GM12878 (cell line): Measurements from ENCODE around the gene IDH3A. TPM values are rescaled to one million over a fixed set of nuclear protein-coding genes. Genes with fewer than 3 reads are reported as not detected.

Experiments used
- ATAC-seq: fragments of 200-7000 bp; cut with Tn5 transposase; 3 replicates; pipeline ENCODE4 v1.9.1; 2020; ENCODE audit warnings: mild to moderate bottlenecking, moderate library complexity
- BruUV-seq: library from RNA; stranded (reverse); fragments of 400-500 nt; replicated peaks from 2 replicates; lab custom pipeline; 2021; lab: Mats Ljungman, UMichigan
- CTCF ChIA-PET: fragments of 300-600 bp; sonication (Branson Sonifier 250); formaldehyde crosslinking; extraction: SDS; loops from one replicate; lab custom pipeline; 2021; ENCODE audit warnings: inconsistent platforms; lab: Yijun Ruan, JAX
- POLR2A ChIA-PET: fragments of 350-600 bp; formaldehyde crosslinking; extraction: SDS; loops from one replicate; lab custom pipeline; 2021; ENCODE audit warnings: inconsistent platforms; lab: Charles Lee
- RAD21 ChIA-PET: fragments of 300-600 bp; sonication (Branson Sonifier 250); formaldehyde crosslinking; loops from one replicate; lab custom pipeline; 2023; ENCODE audit warnings: antibody characterized with exemption; ENCODE audit not compliant: unreplicated experiment; lab: Charles Lee
- SMC1A ChIA-PET: fragments of 300-600 bp; sonication (Branson Sonifier 250); formaldehyde crosslinking; loops from one replicate; lab custom pipeline; 2023; ENCODE audit not compliant: unreplicated experiment, uncharacterized antibody; lab: Charles Lee
- DNase-seq: peaks from one replicate; pipeline ENCODE4 v3.0.0-alpha.2; 2011; ENCODE audit warnings: low read depth, low spot score
- FAIRE-seq: peaks from 3 replicates; lab custom pipeline; 2011; peaks lifted over from hg19 to GRCh38; lab: Jason Lieb, UNC
- H2AFZ ChIP-seq: 2 replicates; pipeline ENCODE4 v1.6.0; 2011; ENCODE audit warnings: low read depth, low read length, control low read depth; ENCODE audit not compliant: control insufficient read depth
- H3K27ac ChIP-seq: 2 replicates; pipeline ENCODE4 v1.5.1; 2011; ENCODE audit warnings: control low read depth; ENCODE audit not compliant: control insufficient read depth, insufficient read depth
- H3K27me3 ChIP-seq, 2 experiments: replicated peaks in 1 of 2; 2 replicates each; pipeline versions ENCODE4 v1.6.0 to v1.6.1; 2011; ENCODE audit warnings: low read length in 1 of 2; ENCODE audit not compliant: control insufficient read depth in 2 of 2, insufficient read depth in 2 of 2
- H3K36me3 ChIP-seq, 2 experiments: 2 replicates each; pipeline ENCODE4 v1.5.1; 2011; ENCODE audit warnings: low read length in 1 of 2; ENCODE audit not compliant: control insufficient read depth in 2 of 2, insufficient read depth in 2 of 2
- H3K4me1 ChIP-seq: 2 replicates; pipeline ENCODE4 v1.6.1; 2011; ENCODE audit warnings: mild to moderate bottlenecking, low read length, moderate library complexity, mixed read lengths; ENCODE audit not compliant: control insufficient read depth, insufficient read depth
- H3K4me2 ChIP-seq: 2 replicates; pipeline ENCODE4 v1.6.0; 2011; ENCODE audit warnings: control low read depth; ENCODE audit not compliant: control insufficient read depth, insufficient read depth
- H3K4me3 ChIP-seq: fragments of 200-600 bp; sonication (generic); 2 replicates; pipeline ENCODE4 v1.5.1; 2016
- H3K79me2 ChIP-seq: 2 replicates; pipeline ENCODE4 v1.6.0; 2011; ENCODE audit warnings: low read length; ENCODE audit not compliant: control insufficient read depth, insufficient read depth
- H3K9ac ChIP-seq: 2 replicates; pipeline ENCODE4 v1.8.0; 2011; ENCODE audit warnings: low read length, control low read depth, mixed read lengths; ENCODE audit not compliant: control insufficient read depth, insufficient read depth
- H3K9me3 ChIP-seq: replicated peaks from 3 replicates; pipeline ENCODE4 v1.5.1; 2011; ENCODE audit warnings: mild to moderate bottlenecking, low read length; ENCODE audit not compliant: control insufficient read depth, insufficient read depth
- H4K20me1 ChIP-seq: 2 replicates; pipeline ENCODE4 v1.6.0; 2011; ENCODE audit not compliant: control insufficient read depth, insufficient read depth
- ASH2L ChIP-seq: fragments of 300-600, 200-600 bp; sonication (generic); IDR thresholded peaks from 2 replicates; pipeline ENCODE4 v1.6.1; 2017; ENCODE audit warnings: low read depth, mild to moderate bottlenecking, borderline replicate concordance
- BMI1 ChIP-seq: fragments of 450-650 bp; IDR thresholded peaks from 2 replicates; pipeline ENCODE4 v1.6.1; 2016; ENCODE audit warnings: mild to moderate bottlenecking, moderate library complexity, borderline replicate concordance
- DPF2 ChIP-seq: fragments of 450-650 bp; IDR thresholded peaks from 2 replicates; pipeline ENCODE4 v1.6.1; 2017; ENCODE audit warnings: mild to moderate bottlenecking
- HSF1 ChIP-seq: fragments of 150-350 bp; IDR thresholded peaks from 2 replicates; pipeline ENCODE4 v1.6.1; 2014; ENCODE audit warnings: mild to moderate bottlenecking, low read depth, low read length
- IKZF2 ChIP-seq, 2 experiments: fragments of 450-650 bp; IDR thresholded peaks; 2 replicates each; pipeline ENCODE4 v1.6.1; 2017; ENCODE audit warnings: mild to moderate bottlenecking in 2 of 2, moderate library complexity in 2 of 2
- IRF5 ChIP-seq: fragments of 450-650 bp; IDR thresholded peaks from 2 replicates; pipeline ENCODE4 v1.6.1; 2017; ENCODE audit warnings: borderline replicate concordance
- NKRF ChIP-seq: fragments of 450-650 bp; conservative IDR thresholded peaks from 2 replicates; pipeline ENCODE4 v1.6.1; 2017; ENCODE audit warnings: mild to moderate bottlenecking, moderate library complexity
- SMAD1 ChIP-seq: fragments of 450-650 bp; IDR thresholded peaks from 2 replicates; pipeline ENCODE4 v1.6.1; 2018; ENCODE audit warnings: mild to moderate bottlenecking, low read depth; ENCODE audit not compliant: partially characterized antibody
- SMARCA5 ChIP-seq: fragments of 450-650 bp; IDR thresholded peaks from 2 replicates; pipeline ENCODE4 v1.6.1; 2017; ENCODE audit warnings: mild to moderate bottlenecking
- SP1 ChIP-seq: IDR thresholded peaks from one replicate; pipeline ENCODE4 v1.6.1; 2011; ENCODE audit warnings: low read depth, low read length
- SREBF2 ChIP-seq: IDR thresholded peaks from 2 replicates; pipeline ENCODE4 v1.6.1; 2012; ENCODE audit warnings: mild to moderate bottlenecking, low read length
- YBX1 ChIP-seq: fragments of 450-650 bp; IDR thresholded peaks from 2 replicates; pipeline ENCODE4 v1.6.1; 2016; ENCODE audit warnings: antibody characterized with exemption
- ZBTB4 ChIP-seq: fragments of 450-650 bp; formaldehyde crosslinking; IDR thresholded peaks from 2 replicates; pipeline ENCODE4 v1.4.0; 2022; ENCODE audit warnings: mild to moderate bottlenecking, moderate library complexity
- ZSCAN29 ChIP-seq: fragments of 450-650 bp; IDR thresholded peaks from 2 replicates; pipeline ENCODE4 v1.6.1; 2017; ENCODE audit warnings: mild to moderate bottlenecking, moderate library complexity
- WGBS: methylation state at CpG from one replicate; pipeline ENCODE4 v1.1.6; 2016; ENCODE audit warnings: low lambda C conversion rate; ENCODE audit not compliant: insufficient replicate concordance, insufficient coverage; ENCODE audit errors: missing lambda C conversion rate; 5-methylcytosine and 5-hydroxymethylcytosine counted together
- in situ Hi-C: fragments of 300-500 bp; cut with MboI; formaldehyde crosslinking; loops from 9 replicates; pipeline ENCODE4 v1.14.3; 2018; ENCODE audit warnings: mixed read lengths
- intact Hi-C: fragments of 100-400 bp; cut with micrococcal nuclease; formaldehyde crosslinking; loops from one replicate; pipeline ENCODE4 v1.14.2; 2022; ENCODE audit not compliant: unreplicated experiment
- polyA plus RNA-seq, 11 experiments: library from polyadenylated mRNA; depleted of rRNA in 4 of 11; unstranded in 6 of 11; stranded (reverse) in 5 of 11; fragments of >200 nt; fragmentation: Nextera tagmentation in 4 of 11; fragmentation: Illumina TruSeq in 1 of 11; extraction: Ambion mirVana in 4 of 11; extraction: Trizol in 1 of 11; gene quantifications; 1 replicate in 1 of 11; 2 replicates in 10 of 11; pipeline versions ENCODE4 v1.2.1 to v1.2.3, GENCODE V29; 2011 to 2016; ENCODE audit warnings: inconsistent platforms in 2 of 11, missing spikeins in 2 of 11, low read depth in 1 of 11
- total RNA-seq, 4 experiments: library from RNA; depleted of rRNA in 3 of 4; stranded (reverse); fragments of >200 nt in 3 of 4; fragmentation: Illumina TruSeq in 1 of 4; extraction: Trizol in 1 of 4; gene quantifications; 2 replicates each; pipeline versions ENCODE4 v1.2.1 to v1.2.3, GENCODE V29; 2013 to 2021

Gene IDH3A
- total and polyA plus RNA-seq, 10 of the 15 experiments (the other 5 are each of a cell fraction or from before 2014, with no cell fraction given) = 83.9 to 254 (median 195) TPM

- ChIA-PET CTCF (interaction anchor here (1.0 to 10.1 kb wide), 6 partner anchors 12 to 59 kb away, joined by 3 to 108 read pairs (median 10); partner anchors contain the start of genes CIB2 and IDH3A), POLR2A (interaction anchor here (0.8 to 8.0 kb wide), 5 partner anchors 10 to 31 kb away, joined by 3 to 75 read pairs (median 3); partner anchors contain the start of gene IDH3A), RAD21 (interaction anchor here (0.9 to 7.0 kb wide), 7 partner anchors 15 to 69 kb away, joined by 3 to 53 read pairs (median 7); partner anchors contain the start of genes CIB2 and IDH3A), SMC1A (interaction anchor here (1.0 to 13.7 kb wide), 7 partner anchors 14 to 120 kb away, joined by 3 to 152 read pairs (median 12); partner anchors contain the start of genes CIB2 and IDH3A)
- H3K4me1 ChIP-seq = peaks cover 79% of the 10 kb centered on the region
- H3K4me3 ChIP-seq = no peak overlapping the region; the same call in 1 of the 2 replicates
- intact Hi-C loops = no loop called here
- H3K27ac ChIP-seq = peak overlapping the region; percentile 88
- H3K27me3 ChIP-seq = no peaks in the 10 kb centered on the region
- peak; percentile 81 for ATAC-seq
- WGBS = 51% methylated on average over 17 of the region's 17 CpGs
- peak overlapping the region; percentile 44 for H2AFZ ChIP-seq
- in situ Hi-C loops = loop anchor here (25.0 kb wide), 1 partner anchor 816 kb away; no protein-coding TSS in a partner anchor
- peak; percentile 85 for DNase-seq
- peaks cover 8% of the 10 kb centered on the region; the same call in 2 of the 3 replicates for H3K9me3 ChIP-seq
- no TSS peak for BruUV-seq
- H4K20me1 ChIP-seq = no peaks in the 10 kb centered on the region
- peaks cover 8% of the 10 kb centered on the region for H3K79me2 ChIP-seq
- peak overlapping the region; percentile 88 for H3K4me2 ChIP-seq
- peak overlapping the region; percentile 60 for H3K9ac ChIP-seq
- FAIRE-seq = peak; percentile 72
- peaks cover 18 to 30% of the 10 kb centered on the region in 2 experiments for H3K36me3 ChIP-seq
- TF ChIP-seq YBX1 = no peak
- TF ChIP-seq SP1 = no peak
- TF ChIP-seq ZBTB4 (CRISPR knock-in tag) = no peak
- no peak for TF ChIP-seq NKRF
- TF ChIP-seq SREBF2 = no peak
- no peak; the same call in 1 of the 2 replicates for TF ChIP-seq BMI1
- no peak for TF ChIP-seq HSF1
- no peak for TF ChIP-seq SMARCA5
- no peak for TF ChIP-seq SMAD1
- TF ChIP-seq ZSCAN29 = no peak
- TF ChIP-seq ASH2L = no peak
- no peak for TF ChIP-seq IRF5
- peak; percentile 88 for TF ChIP-seq IKZF2 (IDR thresholded peaks at IDR 0.05)
- TF ChIP-seq DPF2 = peak; percentile 48
Measured at GRCh38 chr15:78170848-78171773, 21.9 kb downstream of the IDH3A start.
